HG03095 (cell line): Measurements from ENCODE around the gene VEPH1.

Source experiments
- ATAC-seq: cut with Tn5 transposase; IDR thresholded peaks from one replicate; pipeline ENCODE4 v1.9.1; 2021; ENCODE audit warnings: moderate library complexity; ENCODE audit not compliant: unreplicated experiment

VEPH1 gene

GRCh38 chr3:157313186-157313585 lies 190.0 kb downstream of the VEPH1 start:
- no peak for ATAC-seq

- no peak for ATAC-seq
Observed at GRCh38 chr3:157312376-157312745, 190.9 kb downstream of the VEPH1 start.

GRCh38 chr3:157311633-157312375 lies 191.4 kb downstream of the VEPH1 start:
- ATAC-seq: no peak

- no peak for ATAC-seq
Observed at GRCh38 chr3:157310329-157311052, 192.7 kb downstream of the VEPH1 start.

GRCh38 chr3:157306502-157306901 lies 196.7 kb downstream of the VEPH1 start:
- ATAC-seq: no peak

- no peak for ATAC-seq
Observed at GRCh38 chr3:157305392-157305791, 197.8 kb downstream of the VEPH1 start.

GRCh38 chr3:157301755-157302154 lies 201.5 kb downstream of the VEPH1 start:
- ATAC-seq: no peak

GRCh38 chr3:157300981-157301663 lies 202.1 kb downstream of the VEPH1 start:
- ATAC-seq: no peak

GRCh38 chr3:157300094-157300493 lies 203.1 kb downstream of the VEPH1 start:
- no peak for ATAC-seq

GRCh38 chr3:157297328-157297915 lies 205.8 kb downstream of the VEPH1 start:
- no peak for ATAC-seq

- no peak for ATAC-seq
Observed at GRCh38 chr3:157294953-157295352, 208.3 kb downstream of the VEPH1 start.

GRCh38 chr3:157294491-157294890 lies 208.7 kb downstream of the VEPH1 start:
- no peak for ATAC-seq

GRCh38 chr3:157290766-157291165 lies 212.4 kb downstream of the VEPH1 start:
- no peak for ATAC-seq

GRCh38 chr3:157285966-157286365 lies 217.2 kb downstream of the VEPH1 start:
- ATAC-seq: no peak

- ATAC-seq: no peak
Observed at GRCh38 chr3:157285141-157285540, 218.1 kb downstream of the VEPH1 start.

- ATAC-seq: no peak
Observed at GRCh38 chr3:157284688-157285087, 218.5 kb downstream of the VEPH1 start.

GRCh38 chr3:157282261-157283191 lies 220.7 kb downstream of the VEPH1 start:
- no peak for ATAC-seq

GRCh38 chr3:157280786-157281185 lies 222.4 kb downstream of the VEPH1 start:
- no peak for ATAC-seq

- no peak for ATAC-seq
Observed at GRCh38 chr3:157280354-157280753, 222.9 kb downstream of the VEPH1 start.

- ATAC-seq: no peak
Observed at GRCh38 chr3:157279237-157279636, 224.0 kb downstream of the VEPH1 start.
